ENCODE data around the gene IFNL4.

Gene IFNL4

DNA sequence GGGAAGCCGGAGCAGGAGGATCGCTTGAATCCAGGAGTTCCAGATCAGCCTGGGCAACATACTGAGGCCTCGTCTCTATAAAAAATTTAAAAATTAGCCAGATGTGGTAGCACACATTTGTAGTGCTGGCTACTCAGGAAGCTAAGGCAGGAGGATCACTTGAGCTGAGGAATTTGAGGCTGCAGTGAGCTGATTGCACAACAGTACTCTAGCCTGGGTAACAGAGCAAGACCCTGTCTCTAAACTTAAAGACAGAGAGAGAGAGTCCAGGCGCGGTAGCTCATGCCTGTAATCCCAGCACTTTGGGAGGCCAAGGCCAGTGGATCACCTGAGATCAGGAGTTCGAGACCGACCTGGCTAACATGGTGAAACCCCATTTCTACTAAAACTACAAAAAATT is 8.2 kb downstream of the IFNL4 start:
- TF ChIP-seq, protein P1, sequence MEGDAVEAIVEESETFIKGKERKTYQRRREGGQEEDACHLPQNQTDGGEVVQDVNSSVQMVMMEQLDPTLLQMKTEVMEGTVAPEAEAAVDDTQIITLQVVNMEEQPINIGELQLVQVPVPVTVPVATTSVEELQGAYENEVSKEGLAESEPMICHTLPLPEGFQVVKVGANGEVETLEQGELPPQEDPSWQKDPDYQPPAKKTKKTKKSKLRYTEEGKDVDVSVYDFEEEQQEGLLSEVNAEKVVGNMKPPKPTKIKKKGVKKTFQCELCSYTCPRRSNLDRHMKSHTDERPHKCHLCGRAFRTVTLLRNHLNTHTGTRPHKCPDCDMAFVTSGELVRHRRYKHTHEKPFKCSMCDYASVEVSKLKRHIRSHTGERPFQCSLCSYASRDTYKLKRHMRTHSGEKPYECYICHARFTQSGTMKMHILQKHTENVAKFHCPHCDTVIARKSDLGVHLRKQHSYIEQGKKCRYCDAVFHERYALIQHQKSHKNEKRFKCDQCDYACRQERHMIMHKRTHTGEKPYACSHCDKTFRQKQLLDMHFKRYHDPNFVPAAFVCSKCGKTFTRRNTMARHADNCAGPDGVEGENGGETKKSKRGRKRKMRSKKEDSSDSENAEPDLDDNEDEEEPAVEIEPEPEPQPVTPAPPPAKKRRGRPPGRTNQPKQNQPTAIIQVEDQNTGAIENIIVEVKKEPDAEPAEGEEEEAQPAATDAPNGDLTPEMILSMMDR (IDR thresholded peaks at IDR 0.05): no peak
- no peak overlapping the region for H3K27ac ChIP-seq
- H3K4me3 ChIP-seq: no peak overlapping the region
- no peak for DNase-seq (ENCODE audit: low spot score)

DNA sequence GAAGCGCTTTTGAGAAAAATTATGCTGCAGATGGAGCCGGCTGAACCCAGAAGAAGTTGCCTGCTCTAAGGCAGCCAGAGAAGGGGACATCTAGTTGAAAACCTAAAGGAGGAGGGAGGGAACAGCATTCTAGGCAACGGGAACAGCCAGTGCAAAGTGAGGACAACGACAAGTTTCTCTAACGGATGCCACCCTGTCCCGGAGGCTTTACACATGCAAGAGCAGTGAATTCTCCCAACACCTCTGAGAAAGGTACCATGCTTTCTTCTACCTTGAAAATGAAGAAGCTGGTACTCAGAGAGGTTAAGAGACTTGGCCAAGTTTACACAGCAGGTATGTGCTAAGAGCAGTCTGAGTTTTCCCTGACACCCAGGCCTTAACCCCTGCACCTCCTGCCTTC is 9.7 kb downstream of the IFNL4 start:
- TF ChIP-seq, protein P1 (IDR thresholded peaks at IDR 0.05): no peak
- Histone ChIP-seq H3K27ac (no peak overlapping the region), H3K4me3 (no peak overlapping the region)
- DNase-seq (ENCODE audit: low spot score): no peak

DNA sequence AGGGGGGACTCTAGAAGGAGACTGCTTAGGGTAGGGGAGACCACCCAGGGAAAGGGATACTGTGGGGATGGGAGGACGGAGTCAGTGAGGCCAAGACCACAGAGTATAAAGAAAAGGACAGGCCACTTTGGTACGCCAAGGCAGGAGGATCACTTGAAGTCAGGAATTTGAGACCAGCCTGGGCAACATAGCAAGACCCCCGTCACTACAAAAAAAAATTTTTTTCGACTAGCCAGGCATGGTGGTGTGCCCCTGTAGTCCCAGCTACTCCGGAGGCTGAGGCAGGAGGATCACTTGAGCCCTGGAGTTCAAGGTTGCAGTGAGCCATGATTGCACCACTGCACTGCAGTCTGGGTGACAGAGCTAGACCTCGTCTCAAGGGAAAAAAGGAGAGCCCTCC is 10.4 kb downstream of the IFNL4 start:
- no peak for DNase-seq (ENCODE audit: low spot score)
- no peak overlapping the region for H3K4me3 ChIP-seq
- no peak overlapping the region for H3K27ac ChIP-seq
- TF ChIP-seq, protein P1 (IDR thresholded peaks at IDR 0.05): no peak

DNA sequence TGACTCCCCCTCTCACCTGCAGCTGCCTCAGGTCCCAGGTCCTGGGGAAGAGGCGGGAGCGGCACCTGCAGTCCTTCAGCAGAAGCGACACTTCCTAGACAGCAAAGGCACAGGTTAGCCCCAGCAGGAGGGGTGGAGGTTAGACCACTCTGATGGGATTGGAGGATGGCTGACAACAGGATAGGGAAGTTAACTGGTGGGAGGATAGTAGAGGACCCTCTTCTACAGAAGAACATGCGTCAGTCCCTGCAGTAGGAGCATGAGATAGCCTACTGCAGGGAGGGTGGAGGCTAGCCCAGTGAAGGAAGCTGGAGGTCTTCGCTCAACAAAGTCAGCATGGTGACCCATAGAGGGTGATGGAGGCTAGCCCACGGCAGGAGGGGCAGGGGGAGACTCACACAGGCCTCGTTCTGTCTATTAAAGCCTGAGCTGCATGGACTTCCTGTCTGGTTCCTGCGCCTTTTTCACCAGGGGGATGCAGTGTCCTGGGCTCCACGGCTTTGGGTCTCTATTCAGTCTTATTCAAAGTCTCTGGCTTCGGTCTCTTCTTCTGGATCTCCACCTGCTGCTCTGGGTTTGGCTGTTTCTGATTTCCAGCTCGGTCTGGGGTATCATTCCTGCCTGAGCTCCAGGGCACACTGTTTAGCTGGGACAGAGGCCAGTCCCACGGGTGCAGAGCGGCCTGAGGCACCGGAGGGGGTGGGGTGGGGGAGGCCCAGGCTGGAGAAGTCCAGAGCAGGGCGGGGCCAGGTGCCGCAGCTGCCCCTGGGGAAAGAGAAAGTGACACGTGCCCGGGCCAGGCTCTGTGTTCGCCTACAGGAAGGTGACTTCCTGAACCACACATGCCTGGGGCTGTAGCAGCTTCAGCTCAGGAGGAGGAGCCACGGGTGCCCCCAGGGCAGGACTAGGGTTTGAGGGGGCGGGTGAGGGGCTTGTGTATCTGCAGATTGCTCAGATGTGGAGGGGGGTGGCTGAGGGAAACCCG is 11.2 kb downstream of the IFNL4 start:
- H3K27ac ChIP-seq: no peak overlapping the region
- DNase-seq (ENCODE audit: low spot score): no peak
- TF ChIP-seq, protein P1 (IDR thresholded peaks at IDR 0.05): no peak
- H3K4me3 ChIP-seq: no peak overlapping the region

DNA sequence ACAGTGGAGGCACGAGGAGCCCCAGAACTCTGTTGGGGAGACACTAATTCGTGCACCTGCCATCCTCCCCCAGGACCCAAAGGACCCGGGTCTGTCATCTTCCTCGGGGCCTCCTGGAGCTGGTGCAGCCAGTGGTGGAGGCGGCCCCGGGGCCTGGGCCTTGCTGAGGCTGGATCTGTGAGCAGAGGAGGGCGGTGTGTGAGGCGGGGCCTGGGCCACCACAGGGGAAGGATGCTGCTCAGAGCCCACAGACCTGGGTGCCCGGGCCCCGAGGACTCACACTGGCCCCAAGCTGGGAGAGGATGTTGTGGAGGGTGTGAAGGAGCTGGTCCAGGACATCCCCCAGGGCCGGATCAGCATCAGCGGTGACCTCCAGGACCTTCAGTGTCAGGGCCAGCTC is 12.1 kb downstream of the IFNL4 start:
- Histone ChIP-seq H3K4me3 (no peak overlapping the region), H3K27ac (no peak overlapping the region)
- DNase-seq (ENCODE audit: low spot score): no peak
- TF ChIP-seq, protein P1 (IDR thresholded peaks at IDR 0.05): no peak

DNA sequence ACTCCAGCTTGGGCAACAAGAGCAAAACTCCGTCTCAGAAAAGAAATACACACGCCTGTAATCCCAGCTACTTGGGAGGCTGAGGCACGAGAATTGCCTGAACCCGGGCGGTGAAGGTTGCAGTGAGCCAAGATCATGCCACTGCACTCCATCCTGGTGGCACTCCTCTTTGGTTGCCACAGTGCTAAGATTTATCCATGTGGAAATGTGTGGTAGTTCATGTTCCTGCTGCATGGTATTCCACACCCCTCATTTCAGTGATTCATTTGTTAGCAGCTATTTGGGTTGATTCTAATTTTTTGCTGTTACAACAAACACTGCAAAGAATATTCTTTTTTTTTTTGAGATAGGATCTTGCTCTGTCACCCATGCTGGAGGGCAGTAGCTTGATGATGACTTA is 15.9 kb downstream of the IFNL4 start:
- DNase-seq (ENCODE audit: low spot score): no peak
- Histone ChIP-seq H3K27ac (no peak overlapping the region), H3K4me3 (no peak overlapping the region)
- TF ChIP-seq, protein P1 (IDR thresholded peaks at IDR 0.05): no peak

Measured in coronary artery (tissue), 2 donors.